ES-I3 (cell line): ENCODE measurements around the gene INSL3.

ENCODE experiments used
- H3K36me3 ChIP-seq: 2 replicates; pipeline ENCODE4 v1.6.1; 2013; ENCODE audit warnings: mild to moderate bottlenecking, low read length, control low read depth, moderate library complexity; ENCODE audit not compliant: insufficient read depth
- H3K4me1 ChIP-seq: 2 replicates; pipeline ENCODE4 v1.6.1; 2013; ENCODE audit warnings: mild to moderate bottlenecking, control low read depth, low read length; ENCODE audit not compliant: insufficient read depth
- H3K9ac ChIP-seq: 2 replicates; pipeline ENCODE4 v1.6.1; 2013; ENCODE audit warnings: low read depth, mild to moderate bottlenecking, low read length, moderate library complexity
- H3K9me3 ChIP-seq: 2 replicates; pipeline ENCODE4 v1.6.1; 2013; ENCODE audit warnings: mild to moderate bottlenecking, low read length, moderate library complexity; ENCODE audit not compliant: control insufficient read depth, insufficient read depth

Gene INSL3

GRCh38 chr19:17821190-17821589 is at the start of gene INSL3:
INSL3 (minus strand) TSS chr19:17821519; CDS start chr19:17821506, 13 bp downstream.
- H3K9me3 ChIP-seq, result no peaks in the 10 kb centered on the region
- no peaks in the 10 kb centered on the region for H3K4me1 ChIP-seq
- H3K36me3 ChIP-seq, result no peaks in the 10 kb centered on the region
- H3K9ac ChIP-seq, result no peak within 1 kb of the TSS

- Histone ChIP-seq H3K4me1 (no peaks in the 10 kb centered on the region), H3K9me3 (no peaks in the 10 kb centered on the region), H3K9ac (no peak overlapping the region)
Observed at GRCh38 chr19:17869114-17869608, 47.8 kb upstream of the INSL3 start.

GRCh38 chr19:17868669-17869068 is 47.4 kb upstream of the INSL3 start:
- Histone ChIP-seq H3K9ac (no peak overlapping the region), H3K36me3 (peaks cover 3% of the 10 kb centered on the region; the same call in 1 of the 2 replicates), H3K4me1 (no peaks in the 10 kb centered on the region), H3K9me3 (no peaks in the 10 kb centered on the region)

More at GRCh38 chr19:17869114-17869608, 47.8 kb upstream of the INSL3 start:
- H3K36me3 ChIP-seq, result no peaks in the 10 kb centered on the region

- H3K9me3 ChIP-seq, result no peaks in the 10 kb centered on the region
- peaks cover 14% of the 10 kb centered on the region; the same call in 1 of the 2 replicates for H3K36me3 ChIP-seq
- H3K9ac ChIP-seq, result no peak overlapping the region
- H3K4me1 ChIP-seq, result no peaks in the 10 kb centered on the region
Observed at GRCh38 chr19:17866964-17867486, 45.7 kb upstream of the INSL3 start.

- H3K9ac ChIP-seq, result no peak overlapping the region
- H3K9me3 ChIP-seq, result no peaks in the 10 kb centered on the region
- 0 out of 2 replicates have a peak, but pooled peaks cover 4% of the 10 kb centered on the region for H3K4me1 ChIP-seq
Observed at GRCh38 chr19:17866312-17866963, 45.1 kb upstream of the INSL3 start.

GRCh38 chr19:17865364-17866311 is 44.3 kb upstream of the INSL3 start:
- Histone ChIP-seq H3K36me3 (peaks cover 27% of the 10 kb centered on the region), H3K4me1 (0 out of 2 replicates have a peak, but pooled peaks cover 4% of the 10 kb centered on the region), H3K9ac (no peak overlapping the region), H3K9me3 (no peaks in the 10 kb centered on the region)

More at GRCh38 chr19:17866312-17866963, 45.1 kb upstream of the INSL3 start:
- peaks cover 20% of the 10 kb centered on the region for H3K36me3 ChIP-seq

GRCh38 chr19:17863520-17864182 is 42.3 kb upstream of the INSL3 start:
- Histone ChIP-seq H3K4me1 (0 out of 2 replicates have a peak, but pooled peaks cover 4% of the 10 kb centered on the region), H3K9me3 (no peaks in the 10 kb centered on the region), H3K36me3 (peaks cover 33% of the 10 kb centered on the region), H3K9ac (no peak overlapping the region)

GRCh38 chr19:17862711-17863519 is 41.6 kb upstream of the INSL3 start:
- H3K9me3 ChIP-seq, result no peaks in the 10 kb centered on the region
- H3K36me3 ChIP-seq, result peaks cover 33% of the 10 kb centered on the region
- H3K9ac ChIP-seq, result no peak overlapping the region
- H3K4me1 ChIP-seq, result 0 out of 2 replicates have a peak, but pooled peaks cover 4% of the 10 kb centered on the region

- H3K4me1 ChIP-seq, result 0 out of 2 replicates have a peak, but pooled peaks cover 4% of the 10 kb centered on the region
- no peaks in the 10 kb centered on the region for H3K9me3 ChIP-seq
- peaks cover 33% of the 10 kb centered on the region for H3K36me3 ChIP-seq
- H3K9ac ChIP-seq, result no peak overlapping the region
Observed at GRCh38 chr19:17861542-17862402, 40.5 kb upstream of the INSL3 start.

GRCh38 chr19:17860993-17861360 is 39.7 kb upstream of the INSL3 start:
- no peaks in the 10 kb centered on the region for H3K9me3 ChIP-seq
- H3K36me3 ChIP-seq, result peaks cover 33% of the 10 kb centered on the region
- H3K4me1 ChIP-seq, result 0 out of 2 replicates have a peak, but pooled peaks cover 4% of the 10 kb centered on the region
- peak overlapping the region; percentile 93 for H3K9ac ChIP-seq

GRCh38 chr19:17860331-17860992 is 39.1 kb upstream of the INSL3 start:
- 0 out of 2 replicates have a peak, but pooled peaks cover 4% of the 10 kb centered on the region for H3K4me1 ChIP-seq
- peaks cover 33% of the 10 kb centered on the region for H3K36me3 ChIP-seq
- no peaks in the 10 kb centered on the region for H3K9me3 ChIP-seq
- H3K9ac ChIP-seq, result peak overlapping the region; percentile 93
